Peyer's patch (tissue), 4 donors: ENCODE results near the gene PLPP6.

Experiments
- CTCF ChIP-seq, 6 experiments: fragments of 450-650 bp in 4 of 6; fragments of 200-600 bp in 2 of 6; sonication (generic) in 1 of 6; IDR thresholded peaks; one replicate each; pipeline ENCODE4 v1.5.1; 2017 to 2019; ENCODE audit warnings: antibody characterized with exemption in 6 of 6, mild to moderate bottlenecking in 3 of 6, moderate library complexity in 1 of 6
- POLR2A ChIP-seq, 2 donors: fragments of 450-650 bp; IDR thresholded peaks; one replicate each; pipeline ENCODE4 v1.5.1; 2017; ENCODE audit warnings: antibody characterized with exemption in 2 of 2, mild to moderate bottlenecking in 2 of 2, moderate library complexity in 2 of 2

GRCh38 chr9:4642351-4642750 is 19.7 kb upstream of the PLPP6 start:
- TF ChIP-seq CTCF (IDR thresholded peaks at IDR 0.05), result no peak
- TF ChIP-seq POLR2A (IDR thresholded peaks at IDR 0.05), result no peak
